Measurements from ENCODE around the gene PUS1. TPM values are rescaled to one million over a fixed set of nuclear protein-coding genes. Genes with fewer than 3 reads are reported as not detected.
"Not testable (repeated sequence)": the region's sequence is repeated elsewhere in the genome, so short reads cannot be mapped to it uniquely, and the experiment has no call there.

The PUS1 gene
- total and polyA plus RNA-seq, 9 of the 15 experiments (the other 6 are each of a cell fraction or from before 2014, with no cell fraction given), result 1.9 to 90.8 (median 30.0) TPM

DNA sequence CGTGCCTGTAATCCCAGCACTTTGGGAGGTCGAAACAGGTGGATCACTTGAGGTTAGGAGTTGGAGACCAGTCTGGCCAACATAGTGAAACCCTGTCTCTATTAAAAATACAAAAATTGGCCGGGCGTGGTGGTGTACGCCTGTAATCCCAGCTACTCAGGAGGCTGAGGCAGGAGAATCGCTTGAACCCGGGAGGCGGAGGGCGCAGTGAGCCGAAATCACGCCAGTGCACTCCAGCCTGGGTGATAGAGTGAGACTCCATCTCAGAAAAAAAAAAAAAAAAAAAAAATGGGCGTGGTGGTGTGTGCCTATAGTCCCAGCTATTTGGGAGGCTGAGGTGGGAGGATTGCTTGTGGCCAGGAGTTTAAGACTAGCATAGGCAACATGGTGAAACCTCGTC is 25.4 kb downstream of the PUS1 start:
- BruUV-seq (replicated peaks); H3K9ac ChIP-seq (ENCODE audit: insufficient read depth in 1 of 2, low read depth in 2 of 2, low read length in 2 of 2); in situ Hi-C loops (cut with MboI); intact Hi-C loops (cut with micrococcal nuclease); H3K9me1 ChIP-seq (ENCODE audit: control insufficient read depth, insufficient read depth, low read length); H2AFZ ChIP-seq (ENCODE audit: low read depth, low read length); CTCF ChIA-PET (ENCODE audit: low intra/inter-chr PET ratio); H3K27me3 ChIP-seq (ENCODE audit: control insufficient read depth in 2 of 2, insufficient read depth in 2 of 2, low read length in 2 of 2); ATAC-seq; DNase-seq (ENCODE audit: extremely low read depth in 1 of 4, low spot score in 3 of 4); FAIRE-seq; H3K4me3 ChIP-seq; H3K27ac ChIP-seq (ENCODE audit: extremely low read depth, low read depth, low read length); H3K9me3 ChIP-seq (replicated peaks; ENCODE audit: control insufficient read depth, insufficient read depth, low read depth, low read length); H3K4me2 ChIP-seq (ENCODE audit: insufficient read depth, low read length): not testable (repeated sequence)
- Histone ChIP-seq H3K36me3 (ENCODE audit: control insufficient read depth, insufficient read depth, low read length) (peaks cover 18% of the 10 kb centered on the region; the same call in 2 of the 3 replicates), H4K20me1 (replicated peaks; ENCODE audit: control insufficient read depth, insufficient read depth, low read length) (peaks cover 42% of the 10 kb centered on the region), H3K4me1 (replicated peaks in 1 of 2; ENCODE audit: control insufficient read depth in 2 of 2, insufficient read depth in 2 of 2, low read length in 2 of 2) (peaks cover 23 to 50% of the 10 kb centered on the region in 2 experiments; a peak in 4 of 5 replicates), H3K79me2 (ENCODE audit: control insufficient read depth, insufficient read depth, low read length) (peaks cover 95% of the 10 kb centered on the region)
- POLR2A ChIA-PET, result interaction anchor here (0.7 to 2.2 kb wide), 6 partner anchors 9 to 600 kb away, joined by 3 to 6 read pairs (median 4); no protein-coding TSS in a partner anchor
- WGBS (ENCODE audit: insufficient coverage, low coverage, missing lambda C conversion rate), result 80% methylated on average over 9 of the region's 13 CpGs
- peak; percentile 63 for TF ChIP-seq ZNF384 (IDR thresholded peaks at IDR 0.05; ENCODE audit: low read depth, low read length)

DNA sequence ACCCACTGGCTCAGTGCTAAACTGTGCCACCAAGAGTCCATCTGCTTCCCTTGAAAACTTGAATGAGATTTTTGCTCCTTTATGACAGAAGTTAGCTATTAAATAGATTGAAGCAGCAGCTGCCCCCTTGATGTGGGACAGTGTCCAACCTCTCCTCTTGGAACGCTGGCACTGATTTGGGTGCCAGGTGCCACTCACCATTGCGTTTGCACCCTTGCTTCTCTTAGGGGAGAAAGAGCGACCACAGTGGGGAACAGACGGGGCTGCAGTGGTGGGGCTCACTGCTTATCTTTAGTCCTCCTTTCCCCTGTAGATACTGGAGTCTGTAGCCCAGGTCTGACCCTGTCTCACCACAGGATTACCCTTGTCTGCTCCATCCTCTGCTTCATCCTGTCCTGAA is 30.0 kb downstream of the PUS1 start:
- peak overlapping the region in 1 of 2 experiments; percentile 83; a peak in 1 of 4 replicates for H3K9ac ChIP-seq (ENCODE audit: insufficient read depth in 1 of 2, low read depth in 2 of 2, low read length in 2 of 2)
- no peak overlapping the region for H3K4me2 ChIP-seq (ENCODE audit: insufficient read depth, low read length)
- H3K27ac ChIP-seq (ENCODE audit: extremely low read depth, low read depth, low read length), result no peak overlapping the region
- no TSS peak for BruUV-seq (replicated peaks)
- POLR2A ChIA-PET, result interaction anchor here (1.5 kb wide), 1 partner anchor 9 kb away, joined by 5 read pairs; no protein-coding TSS in a partner anchor
- FAIRE-seq (no peak), DNase-seq (ENCODE audit: extremely low read depth in 1 of 4, low spot score in 3 of 4) (peak in 1 of 4 experiments; percentile 25), ATAC-seq (peak; percentile 40; the same call in 1 of the 3 replicates)
- no peak overlapping the region for H2AFZ ChIP-seq (ENCODE audit: low read depth, low read length)
- H3K4me1 ChIP-seq (replicated peaks in 1 of 2; ENCODE audit: control insufficient read depth in 2 of 2, insufficient read depth in 2 of 2, low read length in 2 of 2), result peaks cover 25 to 28% of the 10 kb centered on the region in 2 experiments; a peak in 4 of 5 replicates
- H3K9me3 ChIP-seq (replicated peaks; ENCODE audit: control insufficient read depth, insufficient read depth, low read depth, low read length), result no peaks in the 10 kb centered on the region
- H4K20me1 ChIP-seq (replicated peaks; ENCODE audit: control insufficient read depth, insufficient read depth, low read length), result peaks cover 57% of the 10 kb centered on the region
- in situ Hi-C loops (cut with MboI), result no loop called here
- peaks cover 14% of the 10 kb centered on the region for H3K9me1 ChIP-seq (ENCODE audit: control insufficient read depth, insufficient read depth, low read length)
- intact Hi-C loops (cut with micrococcal nuclease), result no loop called here
- H3K4me3 ChIP-seq, result no peak overlapping the region
- 29% methylated on average over 4 of the region's 4 CpGs for WGBS (ENCODE audit: insufficient coverage, low coverage, missing lambda C conversion rate)
- H3K36me3 ChIP-seq (ENCODE audit: control insufficient read depth, insufficient read depth, low read length), result peaks cover 43% of the 10 kb centered on the region
- peaks cover 88% of the 10 kb centered on the region for H3K79me2 ChIP-seq (ENCODE audit: control insufficient read depth, insufficient read depth, low read length)
- CTCF ChIA-PET (ENCODE audit: low intra/inter-chr PET ratio), result no interaction called here
- no peaks in the 10 kb centered on the region for H3K27me3 ChIP-seq (ENCODE audit: control insufficient read depth in 2 of 2, insufficient read depth in 2 of 2, low read length in 2 of 2)
- no peak for TF ChIP-seq ETS2 (tag; IDR thresholded peaks at IDR 0.05; ENCODE audit: borderline replicate concordance, poor library complexity, severe bottlenecking)
- TF ChIP-seq TCF7 (IDR thresholded peaks at IDR 0.05; ENCODE audit: borderline replicate concordance), result no peak
- no peak for TF ChIP-seq SUPT5H (IDR thresholded peaks at IDR 0.05)
- TF ChIP-seq RBM39 (optimal IDR thresholded peaks at IDR 0.05; ENCODE audit: low read depth, low read length), result no peak
- TF ChIP-seq KLF10 (CRISPR knock-in tag; IDR thresholded peaks at IDR 0.05), result no peak
- TF ChIP-seq TBL1XR1 (IDR thresholded peaks at IDR 0.05; ENCODE audit: low read length in 2 of 2), result no peak
- no peak for TF ChIP-seq ZNF551 (CRISPR knock-in tag; IDR thresholded peaks at IDR 0.05)
- TF ChIP-seq, protein P1, sequence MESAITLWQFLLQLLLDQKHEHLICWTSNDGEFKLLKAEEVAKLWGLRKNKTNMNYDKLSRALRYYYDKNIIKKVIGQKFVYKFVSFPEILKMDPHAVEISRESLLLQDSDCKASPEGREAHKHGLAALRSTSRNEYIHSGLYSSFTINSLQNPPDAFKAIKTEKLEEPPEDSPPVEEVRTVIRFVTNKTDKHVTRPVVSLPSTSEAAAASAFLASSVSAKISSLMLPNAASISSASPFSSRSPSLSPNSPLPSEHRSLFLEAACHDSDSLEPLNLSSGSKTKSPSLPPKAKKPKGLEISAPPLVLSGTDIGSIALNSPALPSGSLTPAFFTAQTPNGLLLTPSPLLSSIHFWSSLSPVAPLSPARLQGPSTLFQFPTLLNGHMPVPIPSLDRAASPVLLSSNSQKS (CRISPR knock-in tag; IDR thresholded peaks at IDR 0.05), result no peak
- TF ChIP-seq SNAPC5 (CRISPR knock-in tag; IDR thresholded peaks at IDR 0.05), result no peak
- no peak; the same call in 1 of the 2 replicates for TF ChIP-seq NCOR1 (IDR thresholded peaks at IDR 0.05)
- TF ChIP-seq, protein P2, sequence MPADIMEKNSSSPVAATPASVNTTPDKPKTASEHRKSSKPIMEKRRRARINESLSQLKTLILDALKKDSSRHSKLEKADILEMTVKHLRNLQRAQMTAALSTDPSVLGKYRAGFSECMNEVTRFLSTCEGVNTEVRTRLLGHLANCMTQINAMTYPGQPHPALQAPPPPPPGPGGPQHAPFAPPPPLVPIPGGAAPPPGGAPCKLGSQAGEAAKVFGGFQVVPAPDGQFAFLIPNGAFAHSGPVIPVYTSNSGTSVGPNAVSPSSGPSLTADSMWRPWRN (IDR thresholded peaks at IDR 0.05; ENCODE audit: low read depth), result no peak
